ENCODE results near the gene DIS3L2.
A peak's percentile ranks its signal among the peaks of the same experiment; 100 is the strongest.
"Not testable (repeated sequence)": the region's sequence is repeated elsewhere in the genome, so short reads cannot be mapped to it uniquely, and the experiment has no call there.

DIS3L2 gene

DNA sequence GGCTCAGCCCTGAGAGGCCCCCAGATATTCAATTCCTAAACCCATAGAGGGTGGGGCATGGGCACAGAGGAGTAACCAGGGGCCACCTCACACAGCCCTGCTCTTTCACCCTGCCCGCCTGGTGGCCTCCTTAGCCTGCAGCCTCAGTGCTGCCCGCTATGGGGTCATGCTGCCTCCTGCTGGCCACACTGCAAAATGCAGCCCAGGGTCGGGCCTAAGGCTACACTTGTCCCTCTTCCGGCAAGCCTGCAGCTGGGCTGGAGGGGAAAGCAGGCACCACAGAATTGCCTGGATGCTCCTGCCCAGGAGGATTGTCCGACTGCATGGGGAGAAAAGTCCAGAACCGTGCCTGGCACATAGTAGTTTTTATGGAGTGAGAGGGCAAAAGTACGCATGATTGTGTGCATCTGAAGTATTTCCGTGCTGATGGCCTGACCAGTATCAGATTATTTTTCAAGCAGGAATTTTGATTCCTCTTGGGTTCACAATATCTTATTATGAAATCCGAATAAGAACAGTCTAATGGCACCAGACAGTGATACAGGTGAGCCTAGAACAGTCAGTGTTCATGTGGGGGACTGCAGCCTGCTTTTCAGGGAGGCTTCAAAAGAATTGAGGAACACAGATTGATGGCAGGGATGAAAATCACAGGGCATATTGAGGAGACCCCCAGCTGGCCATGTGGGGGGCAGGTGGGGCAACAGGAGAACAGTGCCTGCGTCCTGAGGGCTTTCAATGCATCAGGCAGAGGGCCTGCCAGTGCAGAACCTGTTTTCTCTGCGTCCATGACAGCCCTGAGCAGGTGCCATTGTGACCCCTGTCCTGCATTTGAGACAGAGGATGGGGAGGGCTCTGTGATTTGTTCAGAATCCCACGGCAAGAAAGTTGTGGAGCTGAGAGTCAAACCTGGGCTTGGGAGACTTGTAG lies 365.9 kb downstream of the DIS3L2 start:
- peak; percentile 81 for DNase-seq

DNA sequence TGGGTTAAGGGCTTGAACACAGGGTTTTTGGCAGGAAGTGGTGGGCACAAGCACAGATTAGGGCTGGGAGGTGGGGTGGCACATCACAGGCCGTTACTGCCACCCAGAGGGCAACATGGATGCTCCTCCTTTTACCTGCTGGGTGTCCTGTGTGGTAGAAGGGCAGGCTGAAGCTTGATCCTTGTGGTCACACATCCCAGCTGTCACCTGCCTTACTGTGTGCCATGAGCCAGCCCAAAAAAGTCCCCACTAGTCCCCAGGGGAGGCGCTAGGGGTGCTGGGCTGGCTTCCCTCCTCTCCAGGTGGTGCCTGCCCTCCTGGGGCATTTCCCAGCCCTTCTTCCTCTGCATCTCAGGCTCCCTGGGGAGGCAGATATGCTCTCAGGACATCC lies 366.5 kb downstream of the DIS3L2 start:
- DNase-seq, result peak; percentile 19

DNA sequence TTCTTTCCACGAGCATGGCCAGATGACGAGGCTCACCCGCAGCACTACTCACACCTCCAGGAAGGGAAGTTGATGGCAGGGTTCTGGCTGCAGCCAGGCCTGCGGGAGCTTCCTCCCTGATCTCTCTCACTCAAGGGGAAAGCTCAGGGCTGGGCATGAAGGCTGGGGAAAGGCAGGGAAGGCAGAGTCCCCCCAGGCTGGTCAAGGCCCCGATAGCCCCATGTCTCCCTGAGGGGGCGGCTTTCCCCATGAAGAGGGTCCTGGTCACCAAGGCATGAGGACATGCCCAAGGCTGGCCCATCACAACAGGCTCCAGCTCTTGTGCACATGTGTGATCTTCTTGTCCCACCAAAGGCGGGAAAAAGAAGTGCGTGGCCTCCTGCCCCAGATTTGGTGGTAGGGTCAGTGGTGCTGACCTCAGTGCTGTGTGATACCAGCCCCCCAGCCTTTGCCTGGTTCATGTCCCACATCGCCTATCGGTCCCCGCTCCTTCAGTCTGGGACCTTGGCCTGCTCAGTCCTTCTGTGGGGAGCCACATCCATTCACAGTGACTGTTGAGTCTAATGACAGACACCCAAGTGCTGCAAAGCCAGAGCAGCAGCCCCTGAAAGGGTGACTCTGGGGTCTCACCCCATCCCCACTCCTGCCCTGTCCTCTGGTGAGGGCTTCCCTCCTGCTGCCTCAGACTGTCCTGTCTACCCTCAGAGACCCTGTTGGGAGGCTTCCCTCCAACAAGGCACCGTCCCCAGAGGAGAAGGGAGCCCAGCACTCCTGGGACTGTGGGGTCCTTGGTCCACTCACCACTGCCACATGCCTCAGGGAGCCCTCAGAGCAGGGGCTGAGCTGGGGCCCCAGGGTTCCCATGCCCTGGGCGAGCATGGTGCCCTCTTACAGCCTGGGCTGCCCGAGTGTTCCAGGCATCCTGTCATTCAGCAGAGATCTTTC lies 367.3 kb downstream of the DIS3L2 start:
- DNase-seq, result peak; percentile 15

DNA sequence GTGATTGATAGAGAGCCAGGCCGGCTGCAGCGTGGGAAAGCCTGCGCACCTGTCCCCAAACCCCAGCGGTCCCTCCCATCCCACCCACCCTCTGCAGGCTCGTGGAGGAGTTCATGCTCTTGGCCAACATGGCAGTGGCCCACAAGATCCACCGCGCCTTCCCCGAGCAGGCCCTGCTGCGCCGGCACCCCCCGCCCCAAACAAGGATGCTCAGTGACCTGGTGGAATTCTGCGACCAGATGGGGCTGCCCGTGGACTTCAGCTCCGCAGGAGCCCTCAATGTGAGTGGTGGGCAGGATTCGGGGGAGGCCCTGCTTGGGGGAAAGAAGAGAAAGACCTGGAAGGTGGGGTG lies 368.2 kb downstream of the DIS3L2 start:
- peak; percentile 13 for DNase-seq

DNA sequence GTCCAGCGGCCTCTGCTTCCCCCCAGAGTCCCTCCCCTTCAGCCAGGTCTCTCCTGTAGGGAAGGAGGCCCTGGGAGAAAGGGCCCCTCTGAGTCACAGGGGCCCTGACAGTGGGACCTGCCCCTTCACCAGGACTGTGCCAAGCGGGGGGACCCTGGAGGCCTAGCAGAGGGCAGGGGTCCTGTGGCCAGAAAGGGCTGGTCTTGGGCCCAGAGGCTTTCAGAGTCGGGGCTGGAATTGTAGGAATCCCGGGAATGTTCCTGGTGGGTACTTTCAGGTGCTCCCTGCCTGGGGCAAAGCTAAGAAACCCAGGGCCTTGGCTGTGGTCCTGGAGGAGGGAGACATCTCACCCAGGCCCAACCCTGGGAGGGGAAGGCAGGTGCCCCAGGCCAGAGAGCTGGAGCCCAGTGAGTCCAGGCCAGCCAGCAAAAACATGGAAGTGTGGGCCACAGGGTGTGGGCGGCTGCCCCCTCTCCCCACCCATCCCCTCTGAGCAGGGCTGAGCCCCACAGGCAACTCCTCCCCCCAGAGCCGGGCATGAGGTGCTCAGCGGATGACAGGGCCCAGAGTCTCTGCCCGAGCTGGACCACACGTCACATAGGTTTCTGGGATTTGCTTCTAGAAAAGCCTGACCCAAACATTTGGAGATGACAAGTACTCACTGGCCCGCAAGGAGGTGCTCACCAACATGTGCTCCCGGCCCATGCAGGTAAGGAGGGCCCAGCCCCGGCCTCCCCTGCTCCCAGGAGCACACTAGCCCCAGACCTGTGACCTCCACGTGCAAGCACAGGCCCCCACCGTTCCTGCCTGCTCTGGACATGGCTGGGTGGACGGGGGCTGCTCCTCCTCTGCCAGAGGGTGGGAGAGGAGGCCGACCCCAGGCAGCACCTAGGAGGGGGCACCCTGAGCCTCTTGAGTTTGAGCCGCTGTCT lies 368.8 kb downstream of the DIS3L2 start:
- DNase-seq, result peak; percentile 15

DNA sequence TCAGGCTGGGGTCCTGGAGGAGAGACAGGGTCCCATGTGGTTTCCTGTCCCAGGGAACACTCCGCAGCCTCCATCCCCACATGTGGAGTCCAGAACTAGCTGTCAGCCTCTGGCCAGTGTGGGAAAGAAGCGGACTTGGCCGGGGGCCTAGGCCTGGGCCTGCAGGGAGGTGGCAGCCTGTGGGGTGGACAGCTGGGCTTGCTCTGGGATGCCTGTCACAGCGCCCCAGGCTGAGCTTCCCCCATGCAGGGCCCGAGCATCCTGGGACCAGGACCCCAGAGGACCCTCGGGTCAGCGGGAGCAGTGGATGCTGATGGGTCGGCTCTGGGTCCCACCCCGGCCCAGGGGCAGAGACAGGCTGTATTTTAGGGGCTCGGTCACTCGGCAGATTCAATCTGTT lies 369.5 kb downstream of the DIS3L2 start:
- DNase-seq, result peak; percentile 66

DNA sequence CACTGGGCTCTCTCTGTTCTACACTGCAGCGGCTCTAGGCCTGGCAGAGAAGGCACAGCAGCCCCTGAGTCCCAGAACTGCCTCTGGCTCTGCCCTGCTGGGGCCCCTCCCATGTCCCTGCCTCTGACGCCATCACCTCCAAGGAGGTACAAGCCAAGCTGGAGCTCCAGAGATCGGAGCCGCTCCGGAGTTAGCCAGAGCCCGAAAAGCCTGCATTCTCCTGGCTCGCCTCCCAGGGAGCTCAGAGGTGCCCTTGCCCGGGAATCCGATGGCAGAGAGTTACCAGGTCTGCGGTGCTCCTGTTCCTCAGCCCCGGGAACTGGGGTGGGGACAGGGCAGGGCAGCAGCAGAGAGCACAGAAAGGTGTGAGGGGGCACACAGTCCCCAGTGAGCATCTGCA lies 370.1 kb downstream of the DIS3L2 start:
- DNase-seq, result peak; percentile 1

DNA sequence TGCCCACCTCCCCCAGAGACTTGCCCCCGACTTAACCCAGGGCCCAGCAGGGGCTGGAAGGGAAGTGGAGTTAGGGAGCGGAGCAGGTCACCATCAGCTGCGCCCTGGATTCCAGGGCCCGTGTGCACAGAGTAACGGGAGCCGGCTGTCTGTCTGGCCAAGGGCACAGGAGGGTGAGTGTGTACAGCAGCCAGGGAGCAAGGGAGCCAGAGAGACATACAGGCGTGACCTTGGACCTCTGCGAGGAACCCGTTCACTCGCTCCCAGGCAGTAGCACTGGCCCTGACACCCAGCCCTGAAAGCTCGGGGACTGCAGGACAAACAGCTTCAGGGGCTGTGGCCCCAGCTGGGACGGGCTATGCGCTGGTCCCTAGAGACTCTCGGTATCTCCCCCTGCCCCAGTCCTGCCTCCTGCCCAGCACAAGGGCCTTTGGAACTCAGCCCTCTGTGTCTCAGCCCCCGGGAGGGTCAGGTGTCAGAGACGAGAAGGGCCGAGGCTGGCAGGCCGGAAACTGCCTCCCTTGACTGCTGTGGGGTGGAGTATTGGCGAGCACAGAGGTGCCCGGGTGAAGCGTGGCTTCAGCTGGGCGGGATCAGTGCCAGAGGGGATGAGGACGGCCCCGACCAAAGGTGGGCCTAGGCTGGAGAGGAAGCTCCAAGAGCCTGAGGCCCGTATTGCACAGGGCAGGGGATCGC lies 370.9 kb downstream of the DIS3L2 start:
- peak; percentile 18 for DNase-seq

DNA sequence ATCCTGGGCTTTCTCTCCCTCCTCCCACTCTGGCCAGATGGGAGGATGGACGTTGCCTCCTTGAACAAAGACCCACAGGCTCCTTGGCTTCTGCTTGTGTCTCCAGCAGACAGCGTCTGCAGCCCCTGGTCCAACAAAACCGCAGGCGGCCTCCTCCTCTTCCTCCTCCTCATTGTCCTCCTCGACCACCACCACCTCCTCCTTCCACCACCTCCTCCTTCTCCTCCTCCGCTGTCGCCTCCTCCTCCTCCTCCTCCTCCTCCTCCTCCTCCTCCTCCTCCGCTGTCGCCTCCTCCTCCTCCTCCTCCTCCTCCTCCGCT lies 371.4 kb downstream of the DIS3L2 start:
- no peak for DNase-seq

DNA sequence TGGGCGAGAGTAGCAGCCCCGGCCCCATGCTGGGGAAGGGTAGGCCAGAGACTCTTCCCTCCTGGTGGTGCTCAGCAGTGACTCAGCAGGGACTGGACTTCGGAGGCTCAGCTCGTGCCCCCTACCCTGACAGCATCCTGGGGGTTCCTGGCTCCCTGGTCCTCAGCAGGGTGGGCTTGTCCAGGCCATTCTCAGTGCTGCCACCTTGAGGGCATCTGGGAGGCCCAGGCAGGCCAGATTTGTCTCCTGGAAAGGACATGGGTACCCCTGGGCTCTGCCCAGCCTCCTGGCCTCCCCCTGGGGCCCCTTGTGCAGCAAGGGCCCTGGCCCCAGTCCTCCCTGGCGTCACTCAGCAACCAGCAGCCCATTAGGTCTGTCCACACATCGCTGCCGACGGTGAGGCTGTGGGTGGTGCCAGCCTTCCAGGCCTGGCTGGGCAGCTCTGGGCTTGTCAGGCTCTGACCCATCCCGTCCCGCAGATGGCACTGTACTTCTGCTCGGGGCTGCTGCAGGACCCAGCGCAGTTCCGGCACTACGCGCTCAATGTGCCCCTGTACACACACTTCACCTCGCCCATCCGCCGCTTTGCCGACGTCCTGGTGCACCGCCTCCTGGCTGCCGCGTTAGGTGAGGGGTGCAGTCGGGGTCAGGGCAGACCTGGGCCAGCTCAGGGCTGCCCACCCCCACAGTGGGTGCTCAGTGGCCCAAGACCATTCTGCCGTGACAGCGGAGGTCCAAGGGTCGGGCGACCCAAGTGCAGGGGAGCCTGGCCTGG lies 372.0 kb downstream of the DIS3L2 start:
- DNase-seq, result peak; percentile 20

DNA sequence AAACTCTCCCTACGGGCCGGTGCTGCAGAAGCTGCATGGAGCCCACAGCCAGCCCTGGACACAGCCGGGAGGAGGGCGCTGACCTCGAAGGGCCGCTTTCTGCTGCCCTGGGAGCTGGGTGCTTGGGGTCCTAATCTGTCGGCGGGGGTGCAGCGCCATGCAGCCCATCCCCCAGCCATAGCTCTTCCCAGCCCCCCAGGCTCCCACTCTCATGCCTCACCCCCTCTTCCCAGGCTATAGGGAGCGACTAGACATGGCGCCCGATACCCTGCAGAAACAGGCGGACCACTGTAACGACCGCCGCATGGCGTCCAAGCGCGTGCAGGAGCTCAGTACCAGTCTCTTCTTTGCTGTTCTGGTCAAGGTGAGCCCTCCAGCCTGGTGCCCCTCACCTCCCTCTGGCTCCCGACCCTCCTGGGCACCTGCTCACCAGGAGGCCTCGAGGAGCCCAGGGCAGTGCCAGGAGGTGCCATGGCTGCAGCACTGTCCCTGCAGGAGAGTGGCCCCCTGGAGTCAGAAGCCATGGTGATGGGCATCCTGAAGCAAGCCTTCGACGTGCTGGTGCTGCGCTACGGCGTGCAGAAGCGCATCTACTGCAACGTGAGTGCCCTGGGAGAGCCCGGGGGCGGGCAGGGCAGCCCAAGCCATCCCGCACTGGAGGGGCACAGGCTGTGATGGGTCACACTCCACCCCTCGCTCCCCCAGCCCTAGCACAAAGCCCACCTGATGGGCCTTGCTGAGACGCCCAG lies 372.8 kb downstream of the DIS3L2 start:
- DNase-seq, result peak; percentile 10

DNA sequence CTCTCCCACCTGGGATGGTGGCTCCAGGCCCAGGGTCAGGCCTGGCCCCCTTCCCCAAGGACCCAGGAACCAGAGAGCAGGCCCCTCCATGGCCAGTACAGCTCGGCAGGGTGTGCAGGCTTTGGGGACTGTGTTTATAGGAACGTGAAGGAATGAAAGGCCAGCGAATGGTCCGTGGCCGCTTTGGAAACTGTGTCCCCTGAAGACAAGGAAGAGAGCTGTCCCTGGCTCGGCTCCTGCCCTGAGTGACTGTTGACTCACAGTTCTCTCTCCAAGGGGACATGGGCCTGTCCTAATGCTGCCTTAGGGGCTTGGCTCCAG lies 373.3 kb downstream of the DIS3L2 start:
- DNase-seq, result not testable (repeated sequence)

DNA sequence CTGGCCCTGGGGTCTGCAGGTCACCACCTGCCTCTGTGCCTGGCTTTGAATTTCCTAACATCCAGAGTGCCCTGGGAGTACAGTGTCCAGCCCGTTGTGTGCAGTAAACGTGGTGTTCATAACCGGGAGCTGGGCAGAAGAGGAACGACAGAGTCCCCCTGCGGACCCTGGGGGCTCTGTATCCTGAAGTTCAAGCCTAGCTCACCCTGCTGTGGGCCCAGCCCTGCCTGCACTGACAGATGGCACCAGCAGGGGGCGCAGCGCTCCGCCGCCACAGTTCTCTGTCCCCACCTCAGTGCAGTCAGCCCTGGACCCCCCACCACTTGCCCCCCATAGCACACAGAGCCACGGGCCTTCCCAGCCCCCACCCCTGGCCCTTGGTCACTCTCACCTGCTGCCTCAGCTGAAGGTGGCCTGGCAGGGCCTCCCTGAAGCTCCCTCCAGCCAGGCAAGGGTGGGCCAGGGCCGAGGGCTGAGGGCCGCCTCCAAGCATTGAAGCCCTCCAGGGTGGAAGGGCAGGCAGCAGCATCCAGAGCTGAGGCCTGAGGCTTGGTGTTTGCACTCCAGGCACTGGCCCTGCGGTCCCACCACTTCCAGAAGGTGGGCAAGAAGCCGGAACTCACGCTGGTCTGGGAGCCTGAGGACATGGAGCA lies 373.8 kb downstream of the DIS3L2 start:
- peak; percentile 11 for DNase-seq

DNA sequence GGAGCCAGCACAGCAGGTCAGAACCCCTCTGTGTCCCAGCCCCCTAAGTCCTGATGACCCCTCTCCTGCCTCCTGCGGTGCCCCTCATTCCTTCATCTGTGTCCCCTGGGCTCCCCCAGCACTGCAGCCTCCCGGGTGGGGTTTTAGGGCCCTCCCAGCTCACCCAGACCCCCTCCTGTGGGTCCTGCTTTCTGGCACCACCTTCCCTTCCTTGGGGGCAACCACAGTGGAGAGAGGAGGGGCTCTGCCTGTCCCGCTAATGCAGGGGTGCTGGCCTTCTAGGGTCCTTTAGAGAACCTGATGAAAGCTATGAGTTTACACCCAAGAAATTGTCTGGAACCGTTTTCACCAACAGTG lies 374.3 kb downstream of the DIS3L2 start:
- peak; percentile 10 for DNase-seq

DNA sequence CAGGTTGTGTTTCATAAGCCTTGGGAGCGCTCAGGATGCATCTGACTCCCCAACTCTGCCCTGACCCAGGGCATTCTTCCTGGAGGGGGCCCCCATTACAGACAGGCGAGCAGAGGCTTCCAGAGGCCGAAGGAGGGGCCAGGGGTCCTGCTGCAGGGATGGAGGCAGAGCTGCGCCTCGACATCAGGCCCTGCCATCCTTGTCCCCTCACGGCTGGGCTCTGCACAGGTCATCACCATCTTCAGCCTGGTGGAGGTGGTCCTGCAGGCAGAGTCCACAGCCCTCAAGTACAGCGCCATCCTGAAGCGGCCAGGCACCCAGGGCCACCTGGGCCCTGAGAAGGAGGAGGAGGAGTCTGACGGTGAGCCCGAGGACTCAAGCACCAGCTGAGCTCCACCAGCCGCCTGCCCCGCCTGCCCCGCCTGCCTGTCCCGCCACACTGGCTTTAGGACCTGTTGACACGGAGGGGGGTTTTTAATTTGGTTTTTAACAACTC lies 374.8 kb downstream of the DIS3L2 start:
- DNase-seq, result peak; percentile 8

DNA sequence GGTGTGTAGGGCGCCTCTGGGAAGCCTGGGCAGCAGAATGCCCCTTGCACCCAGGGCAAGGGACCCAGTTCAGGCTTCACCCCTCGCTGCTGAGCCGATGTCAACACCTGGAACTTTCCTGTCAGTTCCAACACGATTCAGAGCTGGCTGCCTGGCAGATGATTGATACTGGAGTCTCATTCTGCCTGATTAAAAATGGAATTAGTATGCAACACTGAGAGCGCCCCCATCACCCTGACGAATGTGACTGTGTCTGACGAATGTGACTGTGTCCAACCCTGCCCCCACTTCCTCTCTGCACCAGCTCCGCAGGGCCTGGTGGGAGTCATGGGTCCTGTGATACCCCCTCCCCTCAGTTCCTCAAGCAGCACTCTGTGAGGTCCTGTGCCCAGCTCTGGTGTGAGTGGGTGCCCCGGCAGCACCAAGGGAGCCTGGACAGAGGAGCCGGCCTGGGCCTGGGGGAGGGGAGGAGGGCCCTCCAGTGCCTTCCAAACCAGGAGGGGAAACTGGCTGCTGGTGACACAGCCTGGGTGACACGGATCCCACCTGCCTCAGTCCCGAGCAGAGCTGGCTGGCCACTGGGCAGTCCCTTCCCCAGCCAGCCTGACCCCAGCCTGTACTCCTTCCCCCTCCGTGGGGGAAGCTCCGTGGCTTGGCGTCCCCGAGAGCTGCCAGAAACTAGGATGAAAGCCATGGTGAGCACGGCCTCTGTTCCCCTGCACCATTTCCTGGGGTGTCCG lies 375.6 kb downstream of the DIS3L2 start:
- peak; percentile 15 for DNase-seq

DNA sequence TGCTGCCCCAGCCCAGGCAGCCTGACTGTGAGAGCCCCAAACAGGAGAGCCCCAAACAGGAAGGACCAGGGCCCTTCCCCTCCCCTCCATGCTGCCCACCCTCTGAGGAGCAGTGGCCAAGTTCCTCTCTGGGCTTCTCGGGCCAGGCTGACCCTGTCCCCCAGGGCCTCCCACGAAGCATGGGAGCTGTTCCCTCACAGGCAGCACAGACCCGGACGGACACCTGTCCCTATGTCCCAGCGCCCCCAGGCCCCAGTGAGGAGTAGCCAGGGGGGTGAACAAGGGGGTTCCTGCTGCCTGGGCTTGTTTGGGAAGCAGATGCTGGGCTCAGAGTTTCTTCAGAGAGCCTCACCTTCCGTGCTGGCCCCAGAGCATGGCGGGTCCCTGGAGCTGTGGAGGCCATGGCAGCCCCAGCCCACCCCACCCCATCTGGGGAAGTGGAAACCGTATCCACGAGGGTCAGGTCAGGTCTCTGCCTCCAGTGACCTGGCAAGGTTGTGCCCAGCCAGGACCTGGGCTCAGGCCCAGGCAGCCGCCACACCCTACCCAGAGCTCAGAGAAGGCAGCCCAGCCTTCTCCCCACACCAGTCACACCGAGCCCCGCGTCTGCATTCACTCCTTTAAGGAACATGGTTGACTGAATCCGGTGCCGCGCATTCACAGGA lies 376.7 kb downstream of the DIS3L2 start:
- DNase-seq, result not testable (repeated sequence)

DNA sequence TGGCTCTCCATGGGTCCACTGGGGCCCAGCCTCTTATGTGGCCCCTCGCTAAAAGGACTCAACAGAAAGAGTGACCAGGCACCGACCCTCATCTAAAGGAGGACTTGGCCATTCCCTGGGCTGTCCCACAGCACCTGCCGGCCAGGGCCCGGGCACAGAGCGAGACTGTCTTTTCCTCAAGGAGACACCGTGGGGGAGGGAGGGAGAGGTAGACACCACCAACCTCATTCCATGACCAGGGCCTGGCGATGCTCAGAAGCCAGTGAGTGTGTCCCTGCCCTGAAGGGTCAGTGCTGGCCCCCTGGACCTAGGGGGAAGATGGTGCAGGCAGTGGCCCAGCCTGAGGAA lies 377.2 kb downstream of the DIS3L2 start:
- DNase-seq, result no peak

Measured in femur (tissue), 1 donor.